Inflammatory macrophage treated with lipopolysaccharide for 4 hours (primary cell): ENCODE measurements around the gene PTPN2.
"Not testable (repeated sequence)": the region's sequence is repeated elsewhere in the genome, so short reads cannot be mapped to it uniquely, and the experiment has no call there.

Experiments
- DNase-seq: peaks from one replicate; pipeline ENCODE4 v3.0.0-alpha.2; 2020

Gene PTPN2

DNA sequence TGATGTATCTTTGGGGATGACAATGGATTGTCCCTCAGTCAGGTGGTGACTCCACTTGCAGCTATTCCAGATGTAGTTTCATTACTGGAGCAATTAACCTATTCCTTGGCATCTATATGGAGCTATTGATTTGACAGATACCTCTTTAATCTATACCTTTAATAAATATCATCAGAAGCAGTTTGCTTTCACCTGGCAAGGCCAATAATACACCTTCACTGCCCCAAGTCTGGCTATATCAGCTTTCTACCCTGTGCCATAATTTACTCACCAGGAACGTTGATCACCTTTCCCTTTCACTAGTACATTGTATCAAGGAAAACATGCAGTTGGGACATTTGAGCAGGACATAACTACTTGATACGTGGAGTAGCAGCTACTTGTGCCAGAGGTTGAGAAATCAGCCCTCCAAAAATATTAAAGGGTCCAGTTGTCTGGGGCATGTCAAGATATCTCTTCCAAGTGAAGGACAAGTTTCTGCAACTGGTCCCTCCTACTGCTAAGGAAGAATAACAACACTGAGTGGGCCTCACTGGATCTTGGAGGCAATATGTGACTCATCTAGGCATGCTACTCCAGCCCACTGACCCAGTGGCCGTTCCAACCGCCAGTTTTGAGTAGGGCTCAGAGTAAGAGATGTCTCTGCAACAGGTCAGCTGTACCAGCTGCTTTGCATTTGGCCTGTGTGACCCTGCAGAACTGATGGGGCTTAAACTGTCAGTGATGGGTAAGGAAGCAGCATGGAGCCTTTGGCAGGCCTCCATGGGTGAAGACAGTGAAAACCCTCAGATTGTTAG, 114.2 kb downstream of the PTPN2 start:
- DNase-seq, result no peak

DNA sequence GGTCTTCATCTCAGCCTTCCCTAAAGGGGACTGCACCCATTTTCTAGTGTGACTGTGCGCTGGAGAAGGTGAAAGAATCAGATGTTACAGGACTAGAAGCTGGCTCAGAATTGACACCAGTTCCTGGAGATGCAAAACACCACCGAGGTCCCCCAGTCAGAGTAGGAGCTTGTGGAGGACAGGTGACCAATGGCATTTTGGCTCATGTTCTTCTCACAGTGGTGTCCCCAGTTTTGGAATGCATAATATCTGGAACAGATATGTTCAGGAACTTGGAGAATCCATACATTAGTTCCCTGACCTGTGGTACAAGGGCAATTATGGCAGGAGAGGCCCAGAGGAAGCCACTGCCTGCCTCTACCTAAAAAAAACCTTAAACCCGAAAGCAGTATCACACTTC, 114.9 kb downstream of the PTPN2 start:
- no peak for DNase-seq

DNA sequence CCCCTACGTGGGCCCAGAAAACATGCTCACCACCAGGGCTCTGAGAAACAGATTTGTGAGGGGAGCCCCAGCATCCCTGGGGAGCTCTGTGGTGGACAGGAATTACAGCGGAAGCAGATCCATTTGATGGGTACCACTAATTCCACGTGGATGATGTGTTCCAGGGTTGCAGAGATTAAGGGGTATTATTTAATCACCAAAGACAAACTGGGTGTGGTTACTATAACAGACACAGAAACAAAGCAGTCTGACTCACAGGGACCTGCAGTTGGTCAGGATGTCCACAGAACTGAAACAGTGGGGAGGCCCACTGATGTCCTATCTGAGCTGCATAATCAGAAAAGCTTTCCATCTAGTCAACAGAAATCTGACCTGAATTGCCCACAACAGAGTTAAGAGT, 115.4 kb downstream of the PTPN2 start:
- no peak for DNase-seq

DNA sequence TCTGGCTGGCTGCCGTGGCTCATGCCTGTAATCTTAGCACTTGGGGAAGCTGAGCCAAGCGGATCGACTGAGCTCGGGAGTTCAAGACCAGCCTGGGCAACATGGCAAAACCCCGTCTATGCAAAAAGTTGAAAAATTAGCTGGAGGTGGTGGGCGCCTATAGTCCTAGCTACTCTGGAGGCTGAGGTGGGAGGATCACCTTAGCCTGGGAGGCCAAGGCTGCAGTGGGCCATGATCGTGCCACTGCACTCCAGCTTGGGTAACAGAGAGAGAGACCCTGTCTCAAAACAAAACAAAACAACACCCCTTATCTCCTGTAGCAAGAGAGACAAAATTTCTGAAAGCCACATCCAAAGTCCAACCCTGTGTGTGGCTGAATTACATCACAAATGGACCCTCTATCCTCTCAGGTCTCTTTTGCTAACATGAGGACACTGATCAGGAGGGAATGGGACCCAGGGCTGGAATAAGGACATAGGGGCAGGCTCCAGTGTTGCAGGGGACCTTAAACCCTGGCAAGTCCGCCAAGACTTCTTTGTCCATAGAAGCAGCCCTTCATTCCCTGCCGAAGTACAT, 116.4 kb downstream of the PTPN2 start:
- DNase-seq, result no peak

DNA sequence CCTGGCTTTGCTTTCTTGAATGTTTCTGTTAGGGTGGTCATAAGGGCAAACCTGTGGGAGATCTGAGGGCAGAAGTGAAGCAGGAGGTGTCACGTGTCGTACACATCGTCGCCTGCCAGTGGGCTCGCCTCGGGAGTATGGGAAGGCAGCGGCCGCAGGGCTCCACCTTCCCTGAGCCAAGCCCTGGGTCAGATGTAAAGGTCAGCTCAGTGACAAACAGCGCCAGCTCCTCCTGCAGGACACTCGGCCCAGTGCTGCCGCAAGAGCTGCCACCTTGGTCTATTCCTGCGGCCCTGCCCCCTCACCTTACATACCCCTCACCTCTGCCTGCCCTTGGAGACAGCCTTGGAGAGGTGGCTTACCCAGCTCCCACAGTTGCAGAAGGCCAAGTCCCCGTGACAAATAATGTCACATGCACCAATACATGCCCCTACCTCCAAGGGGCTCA, 117.0 kb downstream of the PTPN2 start:
- DNase-seq, result no peak

DNA sequence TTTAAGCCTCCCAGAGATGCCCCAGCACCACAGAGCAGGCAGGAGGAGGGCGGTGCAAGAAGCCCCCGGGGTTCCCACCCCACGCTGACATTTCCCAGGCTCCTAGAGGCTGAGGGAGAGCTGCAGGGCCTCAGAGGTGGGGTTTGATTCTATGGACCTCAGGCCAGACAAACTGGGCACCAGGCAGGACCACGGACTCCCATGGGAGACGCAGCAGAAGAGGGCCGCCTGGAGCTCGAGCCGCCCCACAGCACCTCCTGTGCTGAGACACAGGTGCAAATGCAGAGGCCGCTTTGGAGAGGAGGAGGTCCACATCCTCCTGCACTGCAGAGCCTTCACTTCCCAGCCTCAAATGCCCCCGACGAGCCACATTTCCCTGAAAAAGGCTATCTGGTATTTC, 118.5 kb downstream of the PTPN2 start:
- no peak for DNase-seq

DNA sequence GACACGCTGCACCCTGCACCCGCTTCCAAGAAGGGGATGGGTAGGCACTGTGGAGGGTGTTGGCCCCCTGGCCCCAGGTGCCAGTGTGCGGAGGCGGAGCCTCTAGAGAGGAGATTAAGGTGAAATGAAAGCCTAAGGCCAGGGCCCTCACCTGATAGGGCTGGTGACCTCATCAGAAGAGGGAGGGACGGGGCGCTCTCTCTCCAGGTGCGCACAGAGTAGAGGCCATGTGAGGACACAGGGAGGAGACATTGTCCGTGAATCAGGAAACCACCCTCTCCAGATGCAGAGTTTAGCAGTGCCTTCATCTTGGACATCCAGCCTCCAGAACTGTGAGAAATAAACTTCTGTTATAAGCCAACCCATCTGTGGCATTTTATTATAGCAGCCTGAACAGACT, 118.9 kb downstream of the PTPN2 start:
- no peak for DNase-seq

DNA sequence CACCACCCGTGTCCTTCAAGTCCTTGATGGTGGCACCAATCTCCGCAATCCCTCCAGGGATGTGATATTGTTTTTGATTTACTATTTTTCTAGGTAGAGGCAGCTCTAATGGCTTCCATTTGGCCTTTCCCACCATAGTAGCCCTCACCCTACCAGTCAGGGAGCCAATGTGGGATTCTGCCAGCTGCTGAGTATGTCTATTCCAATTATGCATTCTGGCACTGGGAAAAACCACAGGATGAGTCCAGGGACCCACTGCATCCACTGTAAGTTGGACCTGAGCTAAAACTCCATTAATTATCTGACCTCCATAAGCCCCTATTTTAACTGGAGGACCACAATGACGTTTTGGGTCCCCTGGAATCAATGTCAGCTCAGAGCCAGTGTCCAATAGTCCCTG, 125.5 kb downstream of the PTPN2 start:
- not testable (repeated sequence) for DNase-seq

DNA sequence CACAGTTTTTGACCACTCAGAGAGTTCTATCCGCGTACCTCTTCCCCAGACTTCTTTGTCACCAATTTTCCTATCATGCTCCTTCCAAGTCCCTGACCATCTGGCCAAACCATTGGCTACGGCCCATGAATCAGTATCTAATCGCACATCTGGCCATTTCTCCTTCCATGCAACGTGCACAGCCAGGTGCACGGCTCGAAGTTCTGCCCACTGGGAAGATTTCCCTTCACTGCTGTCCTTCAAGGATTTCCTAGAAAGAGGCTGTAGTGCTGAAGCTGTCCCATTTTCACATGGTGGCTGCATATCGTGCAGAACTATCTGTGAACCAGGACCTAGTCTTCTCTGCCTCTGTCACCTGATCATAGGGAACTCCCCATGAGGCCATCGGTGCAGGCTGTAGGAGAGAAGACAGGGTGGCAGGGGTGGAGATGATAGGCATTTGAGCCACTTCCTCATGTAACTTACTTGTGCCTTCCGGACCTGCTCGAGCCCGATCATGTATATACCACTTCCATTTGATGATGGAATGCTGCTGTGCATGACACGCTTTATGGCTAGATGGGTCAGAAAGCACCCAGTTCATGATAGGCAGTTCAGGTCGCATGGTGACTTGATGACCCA, 127.3 kb downstream of the PTPN2 start:
- not testable (repeated sequence) for DNase-seq

DNA sequence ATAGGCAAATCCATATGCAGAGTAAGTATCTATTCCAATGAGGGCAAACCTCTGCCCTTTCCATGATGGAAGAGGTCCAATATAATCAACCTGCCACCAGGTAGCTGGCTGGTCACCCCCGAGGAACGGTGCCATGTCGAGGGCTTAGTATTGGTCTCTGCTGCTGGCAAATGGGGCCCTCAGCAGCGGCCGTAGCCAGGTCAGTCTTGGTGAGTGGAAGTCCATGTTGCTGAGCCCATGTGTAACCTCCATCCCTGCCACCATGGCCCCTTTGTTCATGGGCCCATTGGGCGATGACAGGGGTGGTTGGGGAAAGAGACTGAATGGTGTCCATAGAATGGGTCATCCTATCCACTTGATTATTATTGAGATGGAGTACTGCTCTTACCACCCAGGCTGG, 128.4 kb downstream of the PTPN2 start:
- not testable (repeated sequence) for DNase-seq

DNA sequence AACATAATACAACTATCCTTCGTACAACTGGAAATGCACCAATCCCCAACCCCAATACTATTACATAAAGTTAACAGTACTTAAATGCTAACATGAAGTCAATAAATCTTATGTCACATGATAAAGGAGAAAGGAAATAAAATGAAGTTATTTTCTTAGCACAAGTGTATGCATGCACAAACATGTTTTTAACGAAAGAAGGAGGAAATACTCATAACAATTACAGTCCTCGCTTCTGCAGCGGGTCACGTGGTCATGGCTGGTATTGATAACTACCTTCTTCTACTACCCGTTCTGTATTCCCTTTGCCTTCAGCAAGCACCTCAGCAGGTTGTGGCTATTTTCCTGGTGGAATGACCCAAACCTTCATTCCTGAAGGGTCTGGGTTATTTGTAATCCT, 129.5 kb downstream of the PTPN2 start:
- DNase-seq, result no peak

DNA sequence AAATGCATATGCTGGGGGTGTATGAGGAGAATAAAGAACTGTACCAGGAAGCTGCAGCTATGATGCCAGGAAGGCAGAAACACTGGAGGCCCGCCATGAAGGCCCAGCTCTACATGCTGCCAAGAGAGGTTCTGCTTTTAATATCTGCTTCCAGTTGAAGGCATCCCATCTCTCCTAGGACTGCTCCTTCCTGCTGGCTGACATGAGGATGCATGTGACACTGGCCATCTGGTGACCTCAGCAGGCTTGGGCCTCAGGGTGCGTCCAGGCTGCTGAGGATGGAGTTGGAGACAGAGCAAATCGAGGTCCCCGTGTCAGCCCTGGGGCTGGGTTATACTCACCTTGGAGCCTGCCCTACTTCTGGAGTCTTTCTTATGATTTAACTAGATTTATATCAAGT, 132.1 kb downstream of the PTPN2 start:
- no peak for DNase-seq

DNA sequence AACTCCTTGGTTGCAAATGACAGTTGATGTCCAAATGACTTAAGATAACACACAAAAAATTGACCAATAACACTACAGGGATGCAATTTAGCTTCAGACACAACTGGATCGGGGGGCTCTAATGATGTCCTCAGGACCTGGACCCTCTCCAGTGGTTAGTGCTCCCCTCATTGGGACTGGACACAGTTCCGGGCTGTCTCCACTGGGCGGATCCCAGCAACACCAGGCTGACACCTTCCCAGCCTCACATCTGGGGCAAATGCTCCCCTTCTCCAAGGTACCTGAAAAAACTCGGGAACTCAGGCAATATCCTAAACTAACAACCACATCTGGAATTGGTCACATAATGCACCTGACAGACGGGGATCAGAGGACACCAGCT, 132.5 kb downstream of the PTPN2 start:
- no peak for DNase-seq

DNA sequence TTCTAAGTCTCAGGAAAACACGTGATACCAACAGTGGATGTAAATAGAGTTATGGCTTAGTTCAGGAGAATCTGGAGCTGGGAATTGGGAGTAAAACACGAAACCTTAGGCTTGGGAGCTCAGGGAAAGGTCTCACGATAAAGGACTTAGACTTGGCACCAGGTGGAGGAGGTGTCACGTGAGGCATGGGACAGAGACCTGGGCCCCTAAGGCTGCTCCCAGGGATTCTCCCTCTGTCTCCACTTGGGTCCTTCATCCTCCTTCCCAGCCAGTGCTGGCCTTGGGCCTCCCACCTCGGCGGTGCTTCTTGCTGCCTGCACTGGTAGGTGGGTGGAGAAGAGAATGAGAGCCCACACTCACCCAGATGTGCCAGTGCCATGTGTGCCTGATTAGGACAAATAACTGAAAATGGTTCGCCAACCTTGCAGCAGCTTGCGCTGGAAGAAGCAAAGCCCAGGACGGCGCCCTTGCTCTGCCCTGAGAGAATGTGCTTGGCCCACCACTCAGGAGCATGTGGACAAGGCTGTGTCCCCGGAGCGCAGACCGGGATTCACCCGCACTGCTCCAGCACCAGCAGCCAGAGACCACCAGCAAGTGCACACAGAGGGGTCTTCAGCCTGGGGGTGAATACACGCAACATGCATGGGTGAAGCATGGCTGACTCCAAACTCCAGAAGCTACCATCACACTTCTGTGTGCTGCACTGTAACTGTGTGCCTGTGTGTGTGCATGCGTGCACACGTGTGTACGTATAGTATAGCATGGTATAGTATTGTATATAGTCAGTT, 133.1 kb downstream of the PTPN2 start:
- no peak for DNase-seq

DNA sequence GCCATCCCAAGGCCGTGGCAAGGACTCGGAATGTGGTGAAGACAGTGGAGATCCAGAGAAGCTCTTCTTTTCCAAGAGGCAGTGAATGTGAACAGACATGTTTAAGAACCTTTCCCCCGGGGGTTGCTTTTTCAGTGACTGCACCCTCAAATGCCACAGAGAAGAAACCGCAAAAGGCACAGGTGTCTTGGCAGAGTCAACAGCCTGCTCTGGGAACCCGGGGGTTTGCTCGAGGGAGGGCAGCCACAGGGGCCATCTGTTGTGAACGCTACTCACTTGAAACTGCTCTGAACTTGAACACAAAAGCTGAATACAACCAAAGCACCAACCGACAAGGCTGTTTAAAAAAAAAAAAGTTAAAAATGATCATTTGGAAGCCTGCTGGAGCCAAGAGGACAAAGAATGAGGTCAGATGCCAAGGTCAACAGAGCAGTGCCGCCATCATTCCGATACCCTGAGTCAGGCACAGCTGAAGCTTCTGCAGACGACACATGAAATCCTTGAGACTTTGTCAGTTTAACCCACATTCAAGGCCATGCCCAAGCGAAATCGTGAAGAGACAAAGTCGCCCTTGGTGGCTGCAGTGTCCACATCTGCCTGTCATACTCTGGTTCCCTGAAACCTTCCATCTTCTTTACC, 133.8 kb downstream of the PTPN2 start:
- DNase-seq, result no peak

DNA sequence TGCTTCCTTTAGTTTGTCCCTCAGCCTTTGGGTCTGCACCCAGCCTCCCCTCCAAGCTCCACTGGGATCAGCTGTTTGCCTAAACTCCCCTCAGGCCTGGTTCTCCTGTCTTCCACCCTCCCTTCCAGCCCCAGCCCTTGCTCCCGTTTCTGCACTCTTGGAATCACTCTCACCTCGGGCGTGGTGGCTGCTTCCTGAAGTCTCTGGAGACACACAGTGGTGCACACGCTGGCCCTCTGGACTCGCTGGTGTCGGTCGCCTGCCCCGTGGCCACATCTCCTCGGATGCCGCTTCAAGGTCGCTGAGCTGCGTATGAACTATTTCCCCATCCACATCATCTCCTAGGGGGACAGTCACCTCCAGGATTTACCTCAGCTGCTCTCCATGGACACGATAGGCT, 134.9 kb downstream of the PTPN2 start:
- DNase-seq, result no peak

DNA sequence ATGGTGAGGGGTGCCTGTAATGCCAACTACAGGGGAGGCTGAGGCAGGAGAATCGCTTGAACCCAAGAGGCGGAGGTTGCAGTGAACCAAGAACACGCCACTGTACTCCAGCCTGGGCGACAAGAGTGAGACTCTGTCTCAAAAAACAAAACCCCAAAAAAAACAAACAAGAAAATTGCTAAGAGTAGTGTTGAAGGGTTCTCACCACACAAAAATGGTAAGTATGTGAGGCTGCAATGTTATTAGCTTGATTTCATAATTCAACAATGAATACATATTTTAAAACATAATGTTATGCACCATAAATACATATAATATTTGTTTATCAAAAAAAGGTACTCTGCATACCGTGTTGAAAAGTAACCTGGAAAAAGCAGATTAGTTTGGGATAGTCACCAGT, 135.4 kb downstream of the PTPN2 start:
- DNase-seq, result no peak

DNA sequence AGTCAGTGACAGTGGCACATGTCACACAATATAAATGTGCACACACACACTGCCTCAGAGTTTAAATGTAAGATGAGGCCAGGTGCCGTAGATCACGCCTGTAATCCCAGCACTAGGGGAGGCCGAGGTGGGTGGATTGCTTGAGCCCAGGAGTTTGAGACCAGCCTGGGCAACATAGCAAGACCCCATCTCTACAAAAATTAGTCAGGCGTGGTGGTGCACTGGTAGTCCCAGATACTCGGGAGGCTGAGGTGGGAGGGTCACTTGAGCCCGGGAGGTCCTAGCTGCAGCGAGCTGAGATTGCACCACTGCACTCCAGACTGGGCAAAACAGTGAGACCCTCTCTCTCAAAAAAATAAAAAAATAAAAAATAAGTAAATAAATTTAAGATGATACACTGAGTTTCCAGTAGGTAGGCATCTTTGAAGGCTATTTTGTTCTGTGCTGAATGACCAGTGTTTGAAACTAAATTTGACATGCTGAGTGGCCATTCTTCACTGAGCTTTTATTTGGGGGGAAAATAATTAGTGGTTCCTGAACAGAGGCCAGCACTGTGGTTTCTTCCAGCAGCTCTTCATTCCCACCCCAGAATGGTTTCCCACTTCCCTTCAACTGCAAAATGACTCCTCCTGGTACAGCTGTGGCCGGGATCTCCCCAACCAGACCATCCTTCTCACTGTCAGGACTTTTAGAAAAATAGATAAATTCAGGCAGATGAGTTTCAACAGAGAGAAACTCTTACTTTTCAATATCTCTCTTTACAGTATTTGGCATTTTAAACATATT, 136.3 kb downstream of the PTPN2 start:
- DNase-seq, result no peak

DNA sequence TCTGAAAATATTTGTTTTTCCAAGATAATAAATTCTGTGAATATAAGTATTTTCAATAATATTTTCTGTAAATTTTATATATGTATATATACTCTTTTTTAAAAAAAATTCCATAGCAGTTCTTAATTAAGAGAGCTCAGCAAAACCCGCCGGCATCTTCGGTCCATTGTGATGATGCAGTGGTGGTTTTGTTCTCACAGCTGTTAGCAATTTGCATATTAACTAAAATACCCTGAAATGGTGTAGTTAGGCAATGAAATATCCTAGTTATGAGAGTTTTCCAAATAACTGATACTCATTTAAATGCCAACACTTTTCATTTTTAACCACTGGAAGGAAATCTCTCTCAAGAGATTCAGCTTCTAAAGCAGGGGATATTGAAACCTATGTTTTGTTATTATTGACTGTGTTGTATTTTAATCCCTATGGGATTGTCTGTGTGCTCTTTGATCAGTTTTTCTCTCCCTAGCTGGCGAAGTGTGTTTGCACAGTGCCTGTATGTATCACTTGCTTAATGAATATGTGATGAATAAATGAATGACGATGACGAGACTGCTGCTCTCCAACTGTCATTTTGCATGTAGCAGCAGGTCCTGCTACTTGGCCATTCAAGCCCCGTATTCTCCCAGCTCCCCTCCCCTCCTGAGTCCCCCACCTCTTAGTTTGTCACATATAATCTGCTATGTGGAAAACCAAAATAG, 138.8 kb downstream of the PTPN2 start:
- no peak for DNase-seq

DNA sequence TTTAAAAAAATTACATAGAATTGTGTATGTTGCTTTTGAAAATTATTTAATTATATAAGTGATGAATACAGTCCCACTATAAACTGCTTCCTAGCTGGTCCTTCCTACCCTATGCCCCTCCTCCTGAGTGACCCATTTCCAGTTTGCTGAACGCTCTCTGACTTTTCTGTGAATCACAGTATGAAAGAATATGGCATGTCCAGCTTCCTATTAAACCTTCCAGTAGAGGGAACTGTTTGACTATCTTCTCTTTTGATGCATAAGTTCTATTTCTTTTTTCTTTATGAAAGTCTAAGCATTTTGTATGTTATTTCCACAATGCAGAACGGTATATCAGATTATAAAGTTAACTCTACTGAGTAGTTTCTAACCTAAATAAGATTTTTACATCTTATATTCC, 139.9 kb downstream of the PTPN2 start:
- DNase-seq, result peak; percentile 63

DNA sequence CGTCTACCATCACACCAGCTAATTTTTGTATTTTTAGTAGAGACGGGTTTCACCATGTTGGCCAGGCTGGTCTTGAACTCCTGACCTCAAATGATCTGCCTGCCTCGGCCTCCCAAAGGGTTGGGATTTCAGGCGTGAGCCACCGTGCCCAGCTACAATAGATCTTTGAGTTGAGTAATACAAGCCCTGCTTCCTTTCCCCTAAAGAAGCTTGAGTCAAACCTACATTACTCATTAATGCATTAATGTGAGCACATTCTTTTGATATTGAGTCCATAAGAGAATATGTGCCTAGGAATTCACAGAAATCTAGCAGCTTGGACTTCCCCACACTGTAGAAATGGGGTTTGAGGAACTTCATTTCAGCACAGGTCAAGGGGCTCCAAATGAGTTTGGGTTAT, 141.6 kb downstream of the PTPN2 start:
- DNase-seq, result peak; percentile 29
